ENCODE data around the gene CYP21A2. TPM values are rescaled to one million over a fixed set of nuclear protein-coding genes. Genes with fewer than 3 reads are reported as not detected.
A peak's percentile ranks its signal among the peaks of the same experiment; 100 is the strongest.
"Not testable (repeated sequence)": the region's sequence is repeated elsewhere in the genome, so short reads cannot be mapped to it uniquely, and the experiment has no call there.

CYP21A2 gene
- total and polyA plus RNA-seq, 2 of the 8 experiments (the other 6 are each of a cell fraction or from before 2014, with no cell fraction given), result 0.22 to 0.23 TPM

GRCh38 chr6:32009537-32009936 is 28.7 kb upstream of the CYP21A2 start:
- H3K27me3 ChIP-seq (replicated peaks in 1 of 4; ENCODE audit: control insufficient read depth in 3 of 4, extremely low read depth in 1 of 4, insufficient read depth in 3 of 4, low read length in 3 of 4); CTCF ChIA-PET (ENCODE audit: partially characterized antibody); DNase-seq (ENCODE audit: low read depth in 1 of 2, low spot score in 2 of 2); H3K23me2 ChIP-seq (ENCODE audit: low read depth, low read length); H3K27ac ChIP-seq (ENCODE audit: low read depth, low read length); H3K4me1 ChIP-seq (replicated peaks in 1 of 4; ENCODE audit: control insufficient read depth in 3 of 4, insufficient read depth in 4 of 4, low read length in 3 of 4); H3K56ac ChIP-seq (replicated peaks; ENCODE audit: insufficient read length, low read depth, low read length); H2BK20ac ChIP-seq (ENCODE audit: low read length); H2BK120ac ChIP-seq (replicated peaks; ENCODE audit: low read depth, low read length); H4K20me1 ChIP-seq (replicated peaks in 1 of 2; ENCODE audit: control insufficient read depth in 1 of 2, insufficient read depth in 2 of 2, low read length in 2 of 2); H3K23ac ChIP-seq (ENCODE audit: insufficient read length); H3K4ac ChIP-seq (replicated peaks; ENCODE audit: insufficient read length, low read depth, low read length); H3K18ac ChIP-seq (ENCODE audit: extremely low read depth, low read length); FAIRE-seq; H3K79me1 ChIP-seq (ENCODE audit: low read depth, low read length); H2BK15ac ChIP-seq (ENCODE audit: low read length); H3K9ac ChIP-seq (replicated peaks in 1 of 4; ENCODE audit: extremely low read depth in 1 of 4, low read depth in 3 of 4, low read length in 3 of 4); H3K4me2 ChIP-seq (ENCODE audit: insufficient read depth in 1 of 2, low read depth in 2 of 2, low read length in 2 of 2); H2AFZ ChIP-seq (ENCODE audit: low read length); H2BK5ac ChIP-seq (ENCODE audit: low read depth, low read length); H3K36me3 ChIP-seq (ENCODE audit: control insufficient read depth in 2 of 4, insufficient read depth in 4 of 4, low read length in 3 of 4); H4K8ac ChIP-seq (ENCODE audit: extremely low read depth, insufficient read depth, low read length); H2BK12ac ChIP-seq (ENCODE audit: low read depth, low read length); H3K4me3 ChIP-seq (ENCODE audit: extremely low read depth in 1 of 4, insufficient read depth in 2 of 4, low read depth in 3 of 4, low read length in 4 of 4); H2AK5ac ChIP-seq (ENCODE audit: low read depth, low read length); H4K5ac ChIP-seq (ENCODE audit: insufficient read length, low read depth, low read length); POLR2A ChIA-PET (ENCODE audit: partially characterized antibody); H3K14ac ChIP-seq (ENCODE audit: insufficient read length); H3K9me3 ChIP-seq (ENCODE audit: insufficient read depth in 2 of 2, low read depth in 1 of 2, low read length in 1 of 2); H3K79me2 ChIP-seq (ENCODE audit: control insufficient read depth in 1 of 2, insufficient read depth in 2 of 2, low read length in 2 of 2); H4K91ac ChIP-seq (replicated peaks; ENCODE audit: insufficient read length, low read length): not testable (repeated sequence)
- WGBS, 2 experiments (ENCODE audit: extremely low coverage in 1 of 2, insufficient coverage in 1 of 2, insufficient read length in 1 of 2, insufficient replicate concordance in 2 of 2, low coverage in 1 of 2, low lambda C conversion rate in 2 of 2, missing lambda C conversion rate in 1 of 2), result no CpG with 5 or more reads among the region's 12 CpGs

GRCh38 chr6:32010856-32011530 is 27.2 kb upstream of the CYP21A2 start:
- H2BK12ac ChIP-seq (ENCODE audit: low read depth, low read length); H3K56ac ChIP-seq (replicated peaks; ENCODE audit: insufficient read length, low read depth, low read length); H2AFZ ChIP-seq (ENCODE audit: low read length); H3K14ac ChIP-seq (ENCODE audit: insufficient read length); H3K79me2 ChIP-seq (ENCODE audit: control insufficient read depth in 1 of 2, insufficient read depth in 2 of 2, low read length in 2 of 2); H3K23ac ChIP-seq (ENCODE audit: insufficient read length); H4K5ac ChIP-seq (ENCODE audit: insufficient read length, low read depth, low read length); H2BK20ac ChIP-seq (ENCODE audit: low read length); FAIRE-seq; H3K27me3 ChIP-seq (replicated peaks in 1 of 4; ENCODE audit: control insufficient read depth in 3 of 4, extremely low read depth in 1 of 4, insufficient read depth in 3 of 4, low read length in 3 of 4); POLR2A ChIA-PET (ENCODE audit: partially characterized antibody); H3K27ac ChIP-seq (ENCODE audit: low read depth, low read length); H3K4me2 ChIP-seq (ENCODE audit: insufficient read depth in 1 of 2, low read depth in 2 of 2, low read length in 2 of 2); H2AK5ac ChIP-seq (ENCODE audit: low read depth, low read length); H2BK120ac ChIP-seq (replicated peaks; ENCODE audit: low read depth, low read length); CTCF ChIA-PET (ENCODE audit: partially characterized antibody); H4K20me1 ChIP-seq (replicated peaks in 1 of 2; ENCODE audit: control insufficient read depth in 1 of 2, insufficient read depth in 2 of 2, low read length in 2 of 2); H3K4ac ChIP-seq (replicated peaks; ENCODE audit: insufficient read length, low read depth, low read length); H3K23me2 ChIP-seq (ENCODE audit: low read depth, low read length); H2BK15ac ChIP-seq (ENCODE audit: low read length); H3K36me3 ChIP-seq (ENCODE audit: control insufficient read depth in 2 of 4, insufficient read depth in 4 of 4, low read length in 3 of 4); H3K9ac ChIP-seq (replicated peaks in 1 of 4; ENCODE audit: extremely low read depth in 1 of 4, low read depth in 3 of 4, low read length in 3 of 4); H3K79me1 ChIP-seq (ENCODE audit: low read depth, low read length); H3K18ac ChIP-seq (ENCODE audit: extremely low read depth, low read length); H4K91ac ChIP-seq (replicated peaks; ENCODE audit: insufficient read length, low read length); H2BK5ac ChIP-seq (ENCODE audit: low read depth, low read length); H3K4me3 ChIP-seq (ENCODE audit: extremely low read depth in 1 of 4, insufficient read depth in 2 of 4, low read depth in 3 of 4, low read length in 4 of 4); H4K8ac ChIP-seq (ENCODE audit: extremely low read depth, insufficient read depth, low read length); H3K9me3 ChIP-seq (ENCODE audit: insufficient read depth in 2 of 2, low read depth in 1 of 2, low read length in 1 of 2); H3K4me1 ChIP-seq (replicated peaks in 1 of 4; ENCODE audit: control insufficient read depth in 3 of 4, insufficient read depth in 4 of 4, low read length in 3 of 4): not testable (repeated sequence)
- no CpG with 5 or more reads among the region's 27 CpGs for WGBS, 2 experiments (ENCODE audit: extremely low coverage in 1 of 2, insufficient coverage in 1 of 2, insufficient read length in 1 of 2, insufficient replicate concordance in 2 of 2, low coverage in 1 of 2, low lambda C conversion rate in 2 of 2, missing lambda C conversion rate in 1 of 2)
- DNase-seq (ENCODE audit: low read depth in 1 of 2, low spot score in 2 of 2), result peak in 1 of 2 experiments; percentile 7
